Activated CD4-positive, alpha-beta T cell treated with anti-CD3 and anti-CD28 coated beads for 4 hours (primary cell): Measurements from ENCODE around the gene RHBDF2.
"Not testable (repeated sequence)": the region's sequence is repeated elsewhere in the genome, so short reads cannot be mapped to it uniquely, and the experiment has no call there.

Experiments
- DNase-seq, 2 donors: peaks; one replicate each; pipeline ENCODE4 v3.0.0-alpha.2; 2020

Gene RHBDF2

GRCh38 chr17:76537578-76538280 lies 36.5 kb upstream of the RHBDF2 start, which contains the start of gene CYGB:
TSS of gene CYGB (minus strand) at chr17:76537709. CDS start at chr17:76537542, 167 bp downstream.
- DNase-seq = no peak

DNA sequence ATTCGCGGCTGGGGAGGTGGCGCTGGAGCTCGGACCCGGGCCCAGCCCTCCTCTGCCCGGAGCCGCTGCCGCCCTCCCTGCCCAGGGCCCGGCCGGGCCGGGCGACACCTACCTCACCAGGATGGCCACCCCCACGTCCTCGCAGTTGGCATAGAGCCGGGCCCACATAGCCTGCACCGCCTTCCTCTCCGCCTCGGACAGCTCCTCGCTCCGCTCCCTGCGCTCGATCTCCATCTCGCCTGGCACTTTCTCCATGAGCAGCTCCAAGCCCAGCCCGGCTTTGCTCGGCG lies 36.0 kb upstream of the RHBDF2 start:
- DNase-seq = no peak

GRCh38 chr17:76536511-76537287 lies 35.5 kb upstream of the RHBDF2 start:
- no peak for DNase-seq

DNA sequence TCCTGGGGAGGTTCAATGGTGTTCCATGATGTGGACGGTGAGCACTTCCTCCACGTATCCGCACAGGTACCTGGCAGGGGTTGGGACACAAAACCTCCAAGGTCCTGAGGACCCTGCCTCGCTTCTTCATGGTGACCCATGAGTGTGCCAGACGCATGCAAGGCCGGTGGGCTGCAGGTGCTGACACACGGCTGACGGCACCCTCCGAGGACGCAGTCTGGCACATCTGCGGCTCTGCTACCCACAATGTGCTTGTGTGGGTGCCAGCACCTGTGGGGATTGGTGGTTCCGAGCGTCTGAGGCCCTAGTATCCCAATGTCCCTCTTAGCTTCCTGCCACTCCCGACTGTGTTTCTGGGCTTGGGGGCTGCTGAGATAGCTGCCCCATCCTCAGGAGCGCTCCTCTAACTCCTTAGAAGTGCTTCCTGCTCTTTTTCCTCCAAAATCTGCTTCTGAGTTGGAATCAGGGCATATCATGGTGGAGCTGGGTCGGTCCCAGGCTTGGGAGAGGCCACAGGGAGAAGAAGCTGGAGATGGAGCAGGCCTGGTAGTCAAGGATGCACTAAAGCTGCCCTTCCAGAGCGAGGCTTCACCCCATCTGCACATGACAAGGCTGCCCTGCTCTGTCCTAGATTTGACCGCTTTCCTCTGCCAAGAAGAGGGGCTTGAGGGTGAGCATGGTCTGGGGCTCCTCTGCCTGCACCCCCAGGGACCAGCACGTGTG lies 34.7 kb upstream of the RHBDF2 start:
- no peak for DNase-seq

- DNase-seq = no peak
These were observed 33.9 kb upstream of the RHBDF2 start for GRCh38 chr17:76534831-76535732.

DNA sequence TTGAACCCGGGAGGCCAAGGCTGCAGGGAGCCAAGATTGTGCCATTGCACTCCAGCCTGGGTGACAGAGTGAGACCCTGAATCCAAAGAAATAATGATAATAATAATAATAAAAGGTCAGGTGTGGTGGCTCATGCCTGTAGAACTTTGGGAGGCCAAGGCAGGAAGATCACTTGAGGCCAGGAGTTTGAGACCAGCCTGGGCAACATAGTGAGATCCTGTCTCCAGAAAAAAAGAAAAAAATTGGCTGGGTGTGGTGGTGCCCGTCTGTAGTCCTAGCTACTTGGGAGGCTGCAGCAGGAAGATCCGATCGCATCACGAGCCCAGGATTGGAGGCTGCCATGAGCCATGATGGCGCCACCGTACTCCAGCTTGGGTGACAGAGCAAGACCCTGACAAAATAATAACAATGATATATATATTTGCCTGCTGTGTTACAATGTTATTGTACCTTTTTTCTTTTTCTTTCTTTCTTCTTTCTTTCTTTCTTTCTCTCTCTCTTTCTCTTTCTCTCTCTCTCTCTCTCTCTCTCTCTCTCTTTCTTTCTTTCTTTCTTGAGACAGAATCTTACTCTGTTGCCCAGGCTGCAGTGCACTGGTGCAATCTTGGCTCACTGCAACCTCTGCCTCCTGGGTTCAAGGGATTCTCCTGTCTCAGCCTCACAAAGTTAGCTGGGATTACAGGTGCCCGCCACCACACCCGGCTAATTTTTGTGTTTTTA lies 32.6 kb upstream of the RHBDF2 start:
- not testable (repeated sequence) for DNase-seq

DNA sequence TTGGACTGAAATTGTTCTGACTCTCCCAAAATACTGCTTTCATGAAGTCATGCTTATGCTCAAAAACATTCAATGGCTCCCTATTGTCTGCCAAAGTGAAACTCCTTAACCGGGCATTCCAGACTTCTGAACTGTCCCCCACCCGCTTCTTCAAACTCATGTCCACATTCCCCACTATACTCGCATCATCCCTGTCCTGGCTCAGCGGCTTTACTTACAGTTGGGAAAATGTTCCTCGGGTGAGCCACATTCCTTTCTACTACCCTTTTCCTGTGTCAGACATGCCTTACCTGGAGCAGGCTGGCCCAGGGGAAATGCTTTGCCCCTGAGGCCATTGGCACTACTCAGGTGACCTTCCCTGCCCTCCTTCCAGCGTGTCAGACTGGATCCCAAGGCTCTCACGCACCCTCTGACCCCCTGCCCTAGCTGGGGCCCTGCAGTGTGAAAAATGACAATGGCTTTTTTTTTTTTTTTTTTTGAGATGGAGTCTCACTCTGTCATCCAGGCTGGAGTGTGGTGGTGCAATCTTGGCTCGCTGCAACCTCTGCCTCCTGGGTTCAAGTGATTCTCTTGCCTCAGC lies 30.9 kb upstream of the RHBDF2 start:
- DNase-seq = no peak

DNA sequence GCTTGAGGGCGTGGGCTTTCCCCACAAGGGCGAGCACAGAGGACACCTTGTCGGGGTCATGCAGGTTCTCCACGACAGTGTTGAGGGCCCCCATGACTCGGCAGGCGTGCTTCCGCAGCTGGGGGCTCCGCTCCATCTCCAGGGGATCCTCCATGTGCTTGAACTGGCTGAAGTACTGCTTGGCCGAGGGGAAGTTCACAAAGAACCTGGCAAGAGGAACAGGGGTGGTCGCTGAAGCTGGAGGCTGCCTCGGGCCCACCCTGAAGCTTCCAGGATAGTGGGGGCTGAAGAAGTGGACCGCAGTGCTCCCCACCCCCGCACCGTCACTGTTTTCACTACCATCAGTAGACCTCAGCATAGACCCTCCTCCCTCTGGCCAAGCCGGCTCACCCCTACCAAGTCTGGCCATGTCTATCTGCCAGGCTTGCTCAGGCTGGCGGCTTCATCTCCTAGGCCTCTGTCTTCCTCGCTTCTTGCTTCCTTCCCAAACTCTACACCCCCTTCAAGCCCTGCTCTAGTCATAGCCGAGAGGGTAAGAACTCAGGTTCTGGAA lies 30.3 kb upstream of the RHBDF2 start:
- DNase-seq = no peak

DNA sequence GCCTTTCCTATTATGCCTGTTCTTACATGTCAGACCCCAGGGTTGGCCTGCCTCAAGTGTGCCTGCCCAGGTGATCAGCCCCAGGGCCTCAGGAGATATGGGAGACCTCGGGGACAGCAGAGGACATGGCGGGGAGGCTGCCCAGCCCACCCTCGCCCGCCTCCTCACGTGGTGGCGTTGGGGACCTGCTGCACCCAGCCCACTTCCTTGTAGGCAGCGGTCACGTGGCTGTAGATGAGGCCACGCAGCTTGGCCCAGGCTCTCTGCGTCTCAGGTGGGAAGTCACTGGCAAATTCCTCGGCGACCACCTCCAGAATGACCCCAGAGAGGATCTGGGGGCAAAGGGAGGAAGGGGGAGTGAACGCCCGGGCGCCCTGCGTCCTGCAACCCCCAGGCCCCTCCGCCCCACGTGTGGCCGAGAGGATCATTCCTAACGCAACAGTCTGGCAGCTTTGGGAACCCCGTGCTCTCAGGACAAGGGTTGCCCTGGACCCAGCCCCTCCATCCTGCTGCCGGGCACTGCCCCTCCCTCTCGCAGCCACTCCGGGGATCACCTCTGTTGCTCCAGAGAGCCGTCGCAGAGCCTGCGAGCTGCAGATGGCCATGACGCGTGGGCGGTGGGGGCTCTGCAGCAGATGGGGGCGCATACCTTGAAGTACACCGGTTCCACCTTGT lies 29.7 kb upstream of the RHBDF2 start:
- no peak for DNase-seq

GRCh38 chr17:76530095-76530723 lies 29.0 kb upstream of the RHBDF2 start:
- DNase-seq = no peak

DNA sequence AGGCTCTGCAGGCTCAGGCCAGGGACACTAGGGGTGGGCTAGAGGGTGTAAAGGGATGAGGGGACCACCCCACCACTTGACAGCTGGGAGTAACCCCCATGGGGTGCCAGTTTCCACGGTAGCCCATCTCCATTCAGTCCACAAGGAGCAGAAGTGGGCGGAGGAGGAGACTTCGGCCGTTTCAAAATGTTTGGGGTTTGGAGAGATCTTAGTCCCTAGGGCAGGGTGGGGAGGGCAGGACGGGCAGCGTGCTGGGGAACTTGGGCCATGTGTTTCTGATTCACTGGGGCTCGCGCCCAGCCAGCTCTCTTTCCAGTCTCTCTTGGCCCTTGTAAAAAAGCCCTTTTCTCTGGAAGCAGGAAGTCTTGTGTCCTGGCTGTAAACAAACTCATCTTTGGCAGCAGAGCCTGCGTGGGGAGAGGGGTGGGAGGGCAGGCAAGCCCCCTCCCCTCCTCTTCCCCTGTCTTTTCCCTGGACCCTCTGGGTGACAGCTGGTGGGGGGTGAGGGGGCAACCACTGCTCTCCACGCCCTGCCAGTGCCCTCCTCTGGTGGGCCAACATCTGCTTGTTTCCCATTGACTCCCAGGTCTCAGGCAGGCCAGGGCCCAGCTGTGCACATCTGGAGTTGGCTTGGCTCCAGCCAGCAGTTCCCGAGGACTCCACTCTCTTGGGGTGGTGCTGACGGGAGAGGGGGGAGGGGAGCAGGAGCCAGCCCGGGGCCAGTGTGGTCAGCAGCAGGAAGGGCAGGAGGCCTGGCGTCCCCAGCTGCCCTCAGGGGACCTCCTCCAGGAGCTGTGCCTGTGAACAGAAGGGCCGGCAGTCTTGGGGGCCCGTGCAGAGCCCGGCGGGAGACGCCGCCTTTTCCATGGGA lies 28.2 kb upstream of the RHBDF2 start:
- no peak for DNase-seq

DNA sequence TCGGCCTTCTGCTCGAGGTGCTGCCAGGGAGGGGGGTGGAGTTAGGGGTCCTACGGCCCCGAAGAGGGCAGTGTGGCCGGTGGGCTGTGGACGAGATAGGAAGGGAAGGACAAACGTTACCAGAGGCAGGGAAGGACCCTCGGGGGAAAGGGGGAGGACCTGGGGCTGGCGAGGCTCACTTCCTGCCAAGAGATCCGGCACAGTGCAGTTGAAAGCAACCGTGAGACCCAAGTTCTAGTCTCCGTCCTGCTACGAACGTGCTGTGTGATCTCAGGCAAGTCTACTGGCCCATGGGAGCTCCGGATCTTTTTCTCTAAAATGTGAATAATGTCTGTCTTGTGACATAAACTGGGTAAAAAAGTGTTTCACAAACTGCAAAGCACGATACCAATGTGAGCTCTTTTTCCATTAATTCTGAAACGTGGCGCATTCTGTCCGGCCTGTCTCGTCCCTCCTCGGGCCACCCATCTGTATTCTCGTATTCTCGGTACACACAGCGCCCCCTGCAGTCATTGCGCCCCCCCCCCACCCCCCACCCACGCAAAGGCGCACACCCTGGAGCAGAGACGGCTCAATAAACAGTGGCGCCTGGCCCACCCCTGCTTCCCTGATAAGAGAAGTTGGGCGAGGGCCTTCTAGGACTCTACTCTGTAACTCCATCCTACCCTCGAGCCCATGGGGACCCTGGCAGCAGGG lies 27.5 kb upstream of the RHBDF2 start:
- no peak for DNase-seq

GRCh38 chr17:76528156-76528527 lies 26.9 kb upstream of the RHBDF2 start:
- DNase-seq = no peak

DNA sequence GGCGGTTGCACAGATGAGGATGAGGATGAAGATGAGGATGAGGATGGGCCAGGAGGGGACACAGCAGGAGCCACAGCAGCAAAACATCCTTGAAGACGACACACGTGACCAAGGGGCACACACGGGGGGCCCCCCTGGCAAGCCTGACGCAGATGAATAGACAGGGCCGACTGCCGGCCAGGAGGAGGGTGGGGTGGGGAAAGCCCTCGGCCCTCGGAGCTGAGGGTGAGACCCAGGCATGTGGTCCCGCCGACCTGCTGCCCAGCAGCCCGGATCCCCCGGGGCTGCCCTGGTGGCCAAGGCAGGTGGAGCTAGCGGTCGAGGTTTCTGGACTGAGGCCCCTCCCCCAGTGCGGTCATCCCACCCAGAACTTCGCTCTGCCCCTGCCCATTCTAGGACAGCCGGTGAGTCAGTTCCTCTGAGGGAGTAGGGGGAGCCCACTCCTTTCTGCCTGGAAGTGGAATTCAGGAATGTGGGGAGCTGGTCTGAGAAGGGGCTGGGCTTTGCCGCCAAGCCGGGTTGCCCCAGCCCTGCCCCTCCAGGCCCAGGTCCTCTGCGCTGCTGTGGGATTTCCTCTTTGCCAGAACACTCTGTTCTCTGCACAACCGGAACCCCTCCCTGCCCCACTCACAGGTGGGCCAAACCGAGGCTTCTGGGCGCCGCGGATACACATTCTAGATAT lies 26.3 kb upstream of the RHBDF2 start:
- DNase-seq = peak; percentile 30 to 45

DNA sequence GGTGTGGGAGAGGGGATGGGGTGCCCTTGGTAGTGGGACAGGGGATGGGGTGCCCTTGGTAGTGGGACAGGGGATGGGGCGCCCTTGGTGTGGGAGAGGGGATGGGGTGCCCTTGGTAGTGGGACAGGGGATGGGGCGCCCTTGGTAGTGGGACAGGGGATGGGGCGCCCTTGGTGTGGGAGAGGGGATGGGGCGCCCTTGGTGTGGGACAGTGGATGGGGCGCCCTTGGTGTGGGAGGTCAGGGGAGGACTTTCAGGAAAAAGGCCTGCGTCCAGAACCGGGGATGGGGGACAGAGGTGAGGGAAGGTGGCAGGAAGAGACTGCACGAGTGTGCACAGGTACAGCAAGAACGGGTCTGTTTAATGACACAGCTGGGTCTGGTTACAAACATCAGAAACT lies 25.8 kb upstream of the RHBDF2 start:
- DNase-seq = not testable (repeated sequence)

DNA sequence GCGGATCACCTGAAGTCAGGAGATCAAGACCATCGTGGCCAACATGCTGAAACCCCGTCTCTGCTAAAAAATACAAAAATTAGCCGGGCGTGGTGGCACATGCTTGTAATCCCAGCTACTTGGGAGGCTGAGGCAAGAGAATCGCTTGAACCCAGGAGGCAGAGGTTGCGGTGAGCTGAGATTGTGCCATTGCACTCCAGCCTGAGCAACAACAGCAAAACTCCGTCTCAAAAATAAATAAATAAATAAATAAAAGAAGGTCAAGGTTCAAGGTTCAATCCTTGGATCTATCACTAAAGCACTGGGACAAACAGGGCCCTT lies 24.2 kb upstream of the RHBDF2 start:
- DNase-seq = not testable (repeated sequence)

DNA sequence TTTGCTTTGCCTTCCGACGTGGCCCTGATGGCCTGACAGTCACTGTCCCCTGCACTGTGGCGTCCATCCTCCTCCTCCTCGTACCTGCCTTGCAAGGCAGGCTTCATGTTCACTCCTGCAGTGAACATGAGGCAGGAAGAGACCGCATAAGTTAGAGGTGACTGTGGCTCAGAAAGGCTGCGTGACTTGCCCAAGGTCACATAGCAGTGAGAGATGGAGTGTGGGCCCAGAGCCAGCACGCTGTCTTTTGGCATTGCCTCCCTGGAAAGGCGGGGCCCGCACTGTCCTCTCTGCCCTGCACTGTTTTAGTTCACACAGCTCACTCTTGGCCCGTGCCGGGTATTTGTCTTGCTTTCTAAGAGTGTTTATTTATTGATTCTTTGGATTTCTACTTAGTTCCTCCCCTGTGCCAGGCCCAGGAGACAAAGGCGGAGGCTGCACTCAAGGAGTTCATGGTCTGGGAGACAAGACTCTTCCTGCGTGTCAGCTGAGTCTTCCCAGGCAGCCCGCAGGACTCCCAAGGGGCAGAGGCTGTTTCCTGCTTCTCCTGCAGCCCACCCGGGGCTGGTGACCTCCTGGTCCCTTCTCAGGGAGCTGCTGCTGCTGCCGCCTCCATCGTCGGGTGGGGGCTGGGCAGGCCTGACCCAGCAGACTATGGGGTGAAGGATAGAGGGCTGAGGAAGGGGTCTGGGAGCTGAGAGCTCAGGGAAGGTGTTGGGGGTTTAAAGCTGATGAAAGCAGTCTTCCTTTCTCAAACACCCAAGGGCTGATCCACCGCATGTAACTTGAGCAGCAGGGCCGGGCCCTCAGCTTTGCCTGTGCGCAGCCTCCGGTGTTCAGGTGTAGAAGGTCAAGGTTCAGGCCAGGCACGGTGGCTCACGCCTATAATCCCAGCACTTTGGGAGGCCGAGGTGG lies 23.6 kb upstream of the RHBDF2 start:
- DNase-seq = no peak
